ENCODE measurements around the gene SMURF1. TPM values are rescaled to one million over a fixed set of nuclear protein-coding genes. Genes with fewer than 3 reads are reported as not detected.

The SMURF1 gene
- total and polyA plus RNA-seq, 2 of the 8 experiments (the other 6 are each of a cell fraction or from before 2014, with no cell fraction given) = 9.6 to 24.5 TPM

- POLR2A ChIA-PET (ENCODE audit: partially characterized antibody) = interaction anchor here (0.7 kb wide), 1 partner anchor 47 kb away, joined by 3 read pairs; no protein-coding TSS in a partner anchor
- TF ChIP-seq BACH1 (IDR thresholded peaks at IDR 0.05; ENCODE audit: low read length) (no peak), PHF8 (conservative IDR thresholded peaks at IDR 0.05; ENCODE audit: low read depth, low read length) (no peak)
Measured at GRCh38 chr7:99115379-99115778, 28.5 kb downstream of the SMURF1 start.

More at GRCh38 chr7:99115379-99115778, 28.5 kb downstream of the SMURF1 start:
- 95% methylated on average over 1 of the region's 1 CpG; no CpG with 5 or more reads in 1 of the 2 experiments for WGBS, 2 experiments (ENCODE audit: extremely low coverage in 1 of 2, insufficient coverage in 1 of 2, insufficient read length in 1 of 2, insufficient replicate concordance in 2 of 2, low coverage in 1 of 2, low lambda C conversion rate in 2 of 2, missing lambda C conversion rate in 1 of 2)
- no peak overlapping the region for H4K5ac ChIP-seq (ENCODE audit: insufficient read length, low read depth, low read length)
- H2BK120ac ChIP-seq (replicated peaks; ENCODE audit: low read depth, low read length) = no peak overlapping the region
- no peak overlapping the region for H2BK12ac ChIP-seq (ENCODE audit: low read depth, low read length)
- CTCF ChIA-PET (ENCODE audit: partially characterized antibody) = interaction anchor here (0.6 to 0.7 kb wide), 2 partner anchors 12 to 737 kb away, joined by 3 to 4 read pairs; no protein-coding TSS in a partner anchor
- 0 out of 2 replicates have a peak, but pooled peaks cover 3% of the 10 kb centered on the region for H3K79me1 ChIP-seq (ENCODE audit: low read depth, low read length)
- peaks cover 0 to 96% of the 10 kb centered on the region in 2 experiments; a peak in 3 of 4 replicates for H3K79me2 ChIP-seq (ENCODE audit: control insufficient read depth in 1 of 2, insufficient read depth in 2 of 2, low read length in 2 of 2)
- H3K36me3 ChIP-seq (ENCODE audit: control insufficient read depth in 2 of 4, insufficient read depth in 4 of 4, low read length in 3 of 4) = no peaks in the 10 kb centered on the region
- H3K4me1 ChIP-seq (replicated peaks in 1 of 4; ENCODE audit: control insufficient read depth in 3 of 4, insufficient read depth in 4 of 4, low read length in 3 of 4) = peaks cover 2 to 13% (median 6%) of the 10 kb centered on the region in 4 experiments; a peak in 4 of 7 replicates
- no peak overlapping the region for H3K4me2 ChIP-seq (ENCODE audit: insufficient read depth in 1 of 2, low read depth in 2 of 2, low read length in 2 of 2)
- FAIRE-seq (no peak), DNase-seq (ENCODE audit: low read depth in 1 of 2, low spot score in 2 of 2) (no peak)
- H2BK5ac ChIP-seq (ENCODE audit: low read depth, low read length) = no peak overlapping the region
- no peaks in the 10 kb centered on the region for H3K27me3 ChIP-seq (replicated peaks in 1 of 4; ENCODE audit: control insufficient read depth in 3 of 4, extremely low read depth in 1 of 4, insufficient read depth in 3 of 4, low read length in 3 of 4)
- H2AFZ ChIP-seq (ENCODE audit: low read length) = no peak overlapping the region
- no peak overlapping the region for H4K8ac ChIP-seq (ENCODE audit: extremely low read depth, insufficient read depth, low read length)
- H2BK20ac ChIP-seq (ENCODE audit: low read length) = no peak overlapping the region
- H3K23me2 ChIP-seq (ENCODE audit: low read depth, low read length) = no peaks in the 10 kb centered on the region
- no peak overlapping the region for H3K14ac ChIP-seq (ENCODE audit: insufficient read length)
- peaks cover 0 to 9% of the 10 kb centered on the region in 2 experiments for H4K20me1 ChIP-seq (replicated peaks in 1 of 2; ENCODE audit: control insufficient read depth in 1 of 2, insufficient read depth in 2 of 2, low read length in 2 of 2)
- no peak overlapping the region for H3K4me3 ChIP-seq (ENCODE audit: extremely low read depth in 1 of 4, insufficient read depth in 2 of 4, low read depth in 3 of 4, low read length in 4 of 4)
- no peak overlapping the region for H3K27ac ChIP-seq (ENCODE audit: low read depth, low read length)
- H2BK15ac ChIP-seq (ENCODE audit: low read length) = no peak overlapping the region
- no peaks in the 10 kb centered on the region for H3K9me3 ChIP-seq (ENCODE audit: insufficient read depth in 2 of 2, low read depth in 1 of 2, low read length in 1 of 2)
- no peak overlapping the region for H4K91ac ChIP-seq (replicated peaks; ENCODE audit: insufficient read length, low read length)
- no peak overlapping the region for H2AK5ac ChIP-seq (ENCODE audit: low read depth, low read length)
- no peak overlapping the region for H3K18ac ChIP-seq (ENCODE audit: extremely low read depth, low read length)
- no peak overlapping the region for H3K9ac ChIP-seq (replicated peaks in 1 of 4; ENCODE audit: extremely low read depth in 1 of 4, low read depth in 3 of 4, low read length in 3 of 4)
- no peak overlapping the region for H3K4ac ChIP-seq (replicated peaks; ENCODE audit: insufficient read length, low read depth, low read length)
- H3K23ac ChIP-seq (ENCODE audit: insufficient read length) = no peak overlapping the region
- H3K56ac ChIP-seq (replicated peaks; ENCODE audit: insufficient read length, low read depth, low read length) = no peak overlapping the region

Data from H1 (cell line).